WTC11 (cell line): ENCODE data around the gene PDE1C.

ENCODE experiments used
- AFF4 ChIP-seq: sonication (generic); formaldehyde crosslinking; IDR thresholded peaks from 2 replicates; pipeline ENCODE4 v1.8.1; 2023; ENCODE audit warnings: mild to moderate bottlenecking, missing genetic modification reagents, borderline replicate concordance
- CBFB ChIP-seq: sonication (generic); formaldehyde crosslinking; IDR thresholded peaks from 2 replicates; pipeline ENCODE4 v1.8.1; 2022; ENCODE audit warnings: mild to moderate bottlenecking, low read depth, missing genetic modification reagents
- CTCF ChIP-seq: fragments of 200-600 bp; IDR thresholded peaks from 2 replicates; pipeline ENCODE4 v1.8.0; 2022; ENCODE audit warnings: antibody characterized with exemption
- FOXJ3 ChIP-seq: sonication (generic); formaldehyde crosslinking; IDR thresholded peaks from 2 replicates; pipeline ENCODE4 v1.9.0; 2021; ENCODE audit warnings: missing genetic modification reagents, mild to moderate bottlenecking, borderline replicate concordance
- JUN ChIP-seq: sonication (generic); formaldehyde crosslinking; IDR thresholded peaks from 2 replicates; pipeline ENCODE4 v1.8.0; 2023; ENCODE audit warnings: mild to moderate bottlenecking, missing genetic modification reagents
- MYBL2 ChIP-seq: sonication (generic); formaldehyde crosslinking; IDR thresholded peaks from 2 replicates; pipeline ENCODE4 v1.8.1; 2023; ENCODE audit warnings: mild to moderate bottlenecking, moderate library complexity, missing genetic modification reagents
- NFATC4 ChIP-seq: fragments of 250-450 bp; sonication (Bioruptor Pico); IDR thresholded peaks from 2 replicates; pipeline ENCODE4 v1.9.0; 2021; ENCODE audit warnings: mild to moderate bottlenecking
- NFE2L1 ChIP-seq: sonication (generic); formaldehyde crosslinking; IDR thresholded peaks from 2 replicates; pipeline ENCODE4 v1.8.1; 2023; ENCODE audit warnings: missing genetic modification reagents
- USF1 ChIP-seq: sonication (generic); formaldehyde crosslinking; IDR thresholded peaks from 2 replicates; pipeline ENCODE4 v1.8.0; 2022; ENCODE audit warnings: mild to moderate bottlenecking, missing genetic modification reagents
- TF ChIP-seq, protein P1 (sequence below): sonication (generic); formaldehyde crosslinking; IDR thresholded peaks from 2 replicates; pipeline ENCODE4 v1.8.0; 2022; ENCODE audit warnings: mild to moderate bottlenecking, missing genetic modification reagents
- TF ChIP-seq, protein P2 (sequence below): sonication (generic); formaldehyde crosslinking; IDR thresholded peaks from 2 replicates; pipeline ENCODE4 v1.8.0; 2022; ENCODE audit warnings: mild to moderate bottlenecking, missing genetic modification reagents
- TF ChIP-seq, protein P3 (sequence below): sonication (generic); formaldehyde crosslinking; IDR thresholded peaks from 2 replicates; pipeline ENCODE4 v1.8.1; 2022; ENCODE audit warnings: low read depth, missing genetic modification reagents, borderline replicate concordance

DNA sequence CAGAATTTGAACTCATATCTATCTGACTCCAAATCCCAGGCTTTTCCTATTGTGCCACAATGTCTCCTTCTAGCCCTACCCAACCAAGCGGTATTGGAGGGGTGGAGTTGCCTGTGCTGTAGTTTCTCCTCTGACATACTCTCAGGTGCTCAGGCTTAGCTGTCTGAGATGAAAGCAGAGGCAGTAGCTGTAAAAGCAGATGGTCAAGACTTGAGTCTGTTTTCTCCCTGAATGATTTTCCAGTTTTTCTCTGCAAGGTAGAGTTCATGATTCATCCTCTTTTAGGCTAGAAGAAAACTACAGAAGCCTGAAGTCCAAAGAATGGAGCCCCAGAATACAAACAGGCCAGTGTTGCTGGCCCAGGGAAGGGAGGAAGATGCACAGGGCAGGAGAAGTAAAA is 130.0 kb downstream of the PDE1C start:
- TF ChIP-seq USF1 (CRISPR knock-in tag) (no peak), CTCF (no peak), NFE2L1 (no peak), MYBL2 (CRISPR knock-in tag) (no peak), FOXJ3 (CRISPR knock-in tag) (no peak), AFF4 (no peak), CBFB (no peak), JUN (CRISPR knock-in tag) (no peak), NFATC4 (CRISPR knock-in tag) (no peak)
- TF ChIP-seq, protein P1, sequence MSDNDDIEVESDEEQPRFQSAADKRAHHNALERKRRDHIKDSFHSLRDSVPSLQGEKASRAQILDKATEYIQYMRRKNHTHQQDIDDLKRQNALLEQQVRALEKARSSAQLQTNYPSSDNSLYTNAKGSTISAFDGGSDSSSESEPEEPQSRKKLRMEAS (CRISPR knock-in tag), result no peak
- TF ChIP-seq, protein P2, sequence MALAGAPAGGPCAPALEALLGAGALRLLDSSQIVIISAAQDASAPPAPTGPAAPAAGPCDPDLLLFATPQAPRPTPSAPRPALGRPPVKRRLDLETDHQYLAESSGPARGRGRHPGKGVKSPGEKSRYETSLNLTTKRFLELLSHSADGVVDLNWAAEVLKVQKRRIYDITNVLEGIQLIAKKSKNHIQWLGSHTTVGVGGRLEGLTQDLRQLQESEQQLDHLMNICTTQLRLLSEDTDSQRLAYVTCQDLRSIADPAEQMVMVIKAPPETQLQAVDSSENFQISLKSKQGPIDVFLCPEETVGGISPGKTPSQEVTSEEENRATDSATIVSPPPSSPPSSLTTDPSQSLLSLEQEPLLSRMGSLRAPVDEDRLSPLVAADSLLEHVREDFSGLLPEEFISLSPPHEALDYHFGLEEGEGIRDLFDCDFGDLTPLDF (CRISPR knock-in tag), result no peak
- TF ChIP-seq, protein P3, sequence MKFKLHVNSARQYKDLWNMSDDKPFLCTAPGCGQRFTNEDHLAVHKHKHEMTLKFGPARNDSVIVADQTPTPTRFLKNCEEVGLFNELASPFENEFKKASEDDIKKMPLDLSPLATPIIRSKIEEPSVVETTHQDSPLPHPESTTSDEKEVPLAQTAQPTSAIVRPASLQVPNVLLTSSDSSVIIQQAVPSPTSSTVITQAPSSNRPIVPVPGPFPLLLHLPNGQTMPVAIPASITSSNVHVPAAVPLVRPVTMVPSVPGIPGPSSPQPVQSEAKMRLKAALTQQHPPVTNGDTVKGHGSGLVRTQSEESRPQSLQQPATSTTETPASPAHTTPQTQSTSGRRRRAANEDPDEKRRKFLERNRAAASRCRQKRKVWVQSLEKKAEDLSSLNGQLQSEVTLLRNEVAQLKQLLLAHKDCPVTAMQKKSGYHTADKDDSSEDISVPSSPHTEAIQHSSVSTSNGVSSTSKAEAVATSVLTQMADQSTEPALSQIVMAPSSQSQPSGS (CRISPR knock-in tag), result no peak
